ENCODE data around the gene HOXD3.

HOXD3 gene

GRCh38 chr2:176213406-176213805, 56.3 kb downstream of the HOXD3 start:
- no peak for DNase-seq
